HTR-8/SVneo (cell line): ENCODE measurements around the gene FAM9A.

Experiments
- DNase-seq: peaks from one replicate; pipeline ENCODE4 v3.0.0; 2011; ENCODE audit warnings: low spot score, mixed read lengths; ENCODE audit not compliant: insufficient read length
- FAIRE-seq: peaks from 2 replicates; lab custom pipeline; 2011; peaks lifted over from hg19 to GRCh38; lab: Jason Lieb, UNC

FAM9A gene

DNA sequence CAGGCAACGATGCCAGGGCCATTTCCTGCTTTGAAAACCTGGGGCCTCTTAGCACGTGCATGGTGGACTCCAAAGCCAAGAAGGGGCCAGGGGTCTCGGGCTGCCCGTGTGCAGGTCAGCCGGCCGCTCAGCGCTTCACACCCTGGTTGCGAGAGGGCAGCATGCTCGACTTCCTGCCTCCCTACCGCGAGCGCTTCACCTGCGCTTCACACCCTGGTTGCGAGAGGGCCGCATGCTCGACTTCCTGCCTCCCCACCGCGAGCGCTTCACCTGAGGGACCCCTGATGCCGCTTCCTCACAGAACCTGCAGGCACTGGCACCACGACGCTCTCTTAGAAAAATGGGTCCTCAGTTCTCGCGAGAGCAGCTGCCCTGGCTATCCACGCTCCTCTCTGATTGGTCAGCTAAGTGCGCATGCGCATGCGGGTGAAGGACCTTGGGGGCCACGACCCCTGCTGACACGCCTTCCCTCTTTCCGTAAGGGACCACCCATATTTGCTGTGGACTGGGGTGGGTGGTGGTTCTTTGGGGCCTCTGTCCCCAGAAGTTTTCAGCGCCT is at the start of gene FAM9A:
Gene FAM9A, minus strand, starts transcription at position 343 of the 559 bp plus-strand sequence. CDS start 1,212 bp downstream, outside the sequence.
- FAIRE-seq (no peak), DNase-seq (no peak)

DNA sequence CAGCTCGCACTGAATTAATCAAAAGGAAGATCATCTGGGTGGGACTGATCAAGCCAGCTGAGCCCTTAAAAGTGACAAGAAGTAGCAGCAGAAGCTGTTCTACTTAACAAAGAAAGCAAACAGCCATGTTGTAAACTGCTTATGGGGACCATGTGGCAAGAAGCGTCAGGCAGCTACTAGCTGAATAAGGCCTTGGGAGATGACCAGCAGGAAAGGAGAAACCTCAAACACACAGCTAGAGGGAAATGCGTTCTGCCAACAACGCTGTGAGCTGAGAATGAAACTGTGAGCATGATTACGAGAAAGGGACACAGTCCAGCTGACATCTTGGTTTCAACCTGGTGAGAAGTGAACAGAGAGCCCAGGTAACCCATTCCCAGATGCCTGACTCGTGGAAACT is 49.3 kb upstream of the FAM9A start:
- no peak for DNase-seq
- FAIRE-seq, result no peak

- no peak for FAIRE-seq
- DNase-seq, result no peak
These were observed 48.8 kb upstream of the FAM9A start for GRCh38 chrX:8849945-8850344.

DNA sequence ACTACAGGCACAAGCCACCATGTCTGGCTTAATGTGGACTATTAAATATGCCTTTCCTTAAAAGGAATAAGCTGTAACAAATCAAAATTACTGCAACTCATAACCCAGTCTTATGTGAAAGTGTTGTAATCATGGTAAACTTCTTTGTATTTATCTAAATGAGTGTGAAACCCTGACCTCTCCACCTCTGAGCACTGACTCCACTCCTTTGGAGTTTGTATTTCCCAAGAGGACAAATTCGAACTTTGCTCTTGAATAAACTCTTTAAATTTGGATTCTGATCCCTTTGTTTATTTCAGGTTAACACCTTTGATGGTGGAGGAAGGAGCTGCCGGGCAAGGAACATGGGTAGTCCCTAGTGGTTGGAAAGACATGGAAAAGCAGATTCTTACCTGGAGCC is 48.3 kb upstream of the FAM9A start:
- DNase-seq (no peak), FAIRE-seq (no peak)

GRCh38 chrX:8848911-8849310 is 47.7 kb upstream of the FAM9A start:
- DNase-seq, result no peak
- FAIRE-seq, result no peak

DNA sequence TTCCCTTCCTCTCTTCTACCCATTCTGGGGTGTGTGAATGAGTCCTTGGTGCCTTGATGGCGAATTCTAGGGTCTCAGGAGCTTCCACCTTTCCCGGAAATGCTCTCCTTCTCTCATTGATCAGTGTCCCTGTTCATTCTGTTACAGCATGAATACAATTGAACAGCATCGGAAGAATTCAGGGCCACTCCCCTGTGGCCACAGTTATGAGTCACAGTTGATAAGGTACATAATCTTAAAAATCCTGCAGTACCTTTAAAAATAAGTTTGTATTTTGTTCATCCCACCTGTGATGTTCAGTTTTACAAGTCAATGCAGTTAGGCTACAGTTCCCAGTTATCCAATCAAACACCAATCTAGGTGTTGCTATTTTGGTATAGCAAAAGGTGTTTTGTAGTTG is 47.3 kb upstream of the FAM9A start:
- DNase-seq (no peak), FAIRE-seq (no peak)

- FAIRE-seq, result no peak
These were observed 46.2 kb upstream of the FAM9A start for GRCh38 chrX:8847360-8847759.

DNA sequence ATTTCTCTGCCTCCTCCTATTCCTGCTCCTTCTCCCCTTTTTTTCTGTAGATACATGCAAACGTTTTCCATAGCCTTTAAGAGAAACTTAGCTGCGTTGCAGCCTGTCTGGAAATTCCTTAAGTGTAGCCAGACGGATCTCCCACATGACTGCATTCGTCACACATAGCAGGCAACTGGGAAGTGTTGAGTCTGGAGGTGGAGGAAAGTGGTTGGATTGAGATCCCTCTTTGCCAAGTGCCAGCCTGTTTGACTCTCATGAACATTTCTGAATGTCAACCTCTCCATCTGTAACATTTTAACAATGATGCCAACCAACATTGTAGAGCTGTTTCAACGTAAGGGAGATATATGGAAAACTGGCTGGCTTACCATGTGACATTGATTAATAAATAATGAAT is 45.1 kb upstream of the FAM9A start:
- DNase-seq (no peak), FAIRE-seq (no peak)

More at GRCh38 chrX:8847360-8847759, 46.2 kb upstream of the FAM9A start:
- no peak for DNase-seq

- DNase-seq (no peak), FAIRE-seq (no peak)
These were observed 44.3 kb upstream of the FAM9A start for GRCh38 chrX:8845469-8845868.

DNA sequence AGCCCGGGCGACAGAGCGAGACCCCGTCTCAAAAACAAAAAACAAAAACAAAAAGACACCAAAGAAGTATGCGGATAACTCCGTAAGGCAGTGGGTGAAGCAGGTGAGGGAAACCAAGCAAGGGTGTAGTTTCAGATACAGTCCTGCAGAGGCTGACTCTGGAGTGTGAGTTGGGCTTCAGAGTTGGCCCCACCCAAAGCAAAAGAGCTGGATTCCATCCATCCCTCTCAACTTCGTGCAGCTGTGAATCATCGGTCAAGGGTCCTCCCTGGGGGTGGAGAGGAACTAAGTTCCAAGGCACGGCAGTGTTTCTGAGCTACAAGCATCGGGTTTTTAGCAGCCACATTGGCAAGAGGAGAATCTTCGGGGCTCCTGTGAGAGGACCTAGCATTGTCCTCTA is 43.9 kb upstream of the FAM9A start:
- FAIRE-seq, result no peak
- DNase-seq, result peak; percentile 29

DNA sequence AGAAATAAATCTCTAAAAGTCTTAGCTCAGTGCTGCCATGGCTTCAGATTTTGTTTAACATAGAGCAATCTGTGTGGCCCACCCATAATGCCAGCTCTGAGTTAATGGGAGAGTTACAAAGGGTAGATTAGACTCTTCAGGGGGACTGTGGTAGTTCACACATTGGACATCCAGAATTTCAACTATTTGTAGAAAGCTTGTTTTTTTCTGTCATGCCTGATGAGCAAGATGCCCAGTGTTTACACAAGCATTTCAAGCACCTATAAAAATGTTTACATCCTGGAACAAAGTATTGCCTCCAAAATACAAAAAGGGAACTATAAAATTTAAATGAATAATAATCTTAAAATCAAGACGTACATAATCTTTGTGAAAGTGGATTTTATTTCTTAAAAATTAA is 43.0 kb upstream of the FAM9A start:
- no peak for DNase-seq
- FAIRE-seq, result no peak

- no peak for FAIRE-seq
- no peak for DNase-seq
These were observed 40.7 kb upstream of the FAM9A start for GRCh38 chrX:8841911-8842310.

GRCh38 chrX:8834392-8834791 is 33.2 kb upstream of the FAM9A start:
- FAIRE-seq (no peak), DNase-seq (no peak)

- no peak for FAIRE-seq
- DNase-seq, result no peak
These were observed 31.6 kb upstream of the FAM9A start for GRCh38 chrX:8832582-8833378.

GRCh38 chrX:8823698-8824097 is 22.5 kb upstream of the FAM9A start:
- DNase-seq (no peak), FAIRE-seq (no peak)

DNA sequence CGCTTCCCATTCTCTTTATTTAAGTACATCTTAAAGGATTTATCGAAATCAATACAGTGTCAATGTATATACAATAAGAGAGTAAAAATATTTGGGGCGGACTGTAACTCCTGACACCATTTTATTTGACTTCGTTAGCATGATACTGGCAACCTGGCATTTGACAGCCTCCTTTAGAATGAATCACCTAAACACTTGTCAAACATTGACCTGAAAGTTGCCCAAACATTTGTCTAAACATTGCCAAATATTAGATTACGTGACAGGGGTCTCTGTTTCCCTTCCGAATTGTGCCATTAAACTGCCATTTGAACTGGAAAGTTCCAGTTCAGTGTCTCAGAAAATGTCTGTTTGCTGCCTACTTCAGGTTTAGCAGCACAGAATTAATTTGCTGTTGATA is 20.8 kb upstream of the FAM9A start:
- FAIRE-seq (no peak), DNase-seq (no peak)

DNA sequence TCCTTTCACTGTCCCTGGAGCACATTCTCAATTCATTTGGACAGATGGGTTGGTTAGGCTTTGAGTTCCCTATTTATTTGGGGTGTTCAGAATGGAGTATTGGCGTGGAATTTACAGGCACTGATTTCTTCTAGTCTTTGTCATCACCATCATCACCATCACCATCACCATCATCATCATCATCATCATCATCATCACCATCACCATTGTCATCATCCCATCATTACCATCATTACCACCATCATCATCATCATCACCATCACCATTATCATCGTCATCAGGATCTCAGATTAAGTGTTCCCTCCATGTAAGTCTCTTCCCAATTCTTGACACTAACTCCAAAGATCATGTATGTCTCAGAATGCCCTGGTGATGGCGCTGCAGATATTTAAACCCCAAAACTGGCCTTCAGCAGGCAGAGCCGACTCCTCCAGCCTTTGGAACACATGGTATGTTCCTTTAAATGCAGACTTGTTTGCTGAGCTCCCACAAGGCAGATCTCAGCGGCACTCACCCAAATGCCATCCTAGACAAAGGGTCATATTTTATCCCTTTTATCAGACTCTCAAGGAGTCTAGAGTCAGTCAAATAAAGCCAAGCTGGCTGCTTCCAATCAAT is 19.8 kb upstream of the FAM9A start:
- FAIRE-seq, result no peak
- DNase-seq, result no peak

DNA sequence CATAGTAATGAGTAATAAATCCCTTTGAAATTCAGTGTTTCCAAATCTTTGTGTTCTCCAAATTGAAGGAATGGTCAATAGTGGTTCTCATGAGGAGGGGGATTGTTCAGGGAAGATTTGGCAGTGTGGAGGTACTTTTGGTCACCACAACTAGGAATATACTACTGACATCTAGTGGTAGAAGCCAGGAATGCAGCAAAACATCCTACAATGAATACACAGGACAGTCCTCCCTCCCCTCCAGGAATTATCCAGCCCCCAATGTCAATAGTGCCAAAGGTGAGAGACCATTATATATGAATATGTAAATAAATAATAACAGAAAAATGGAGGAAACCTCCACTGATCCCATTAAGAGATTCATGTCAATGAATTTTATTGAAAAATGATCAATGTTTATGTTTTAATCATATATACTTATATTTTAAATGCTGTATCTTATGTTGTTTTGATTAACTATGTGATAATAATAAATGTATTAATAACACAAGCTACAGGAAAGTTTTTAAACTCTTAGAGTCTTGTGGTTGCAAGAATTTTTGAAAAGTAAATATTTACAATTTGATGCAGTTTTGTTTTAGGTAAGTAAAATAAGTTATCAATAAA is 14.4 kb upstream of the FAM9A start:
- FAIRE-seq, result no peak
- peak; percentile 30 for DNase-seq

DNA sequence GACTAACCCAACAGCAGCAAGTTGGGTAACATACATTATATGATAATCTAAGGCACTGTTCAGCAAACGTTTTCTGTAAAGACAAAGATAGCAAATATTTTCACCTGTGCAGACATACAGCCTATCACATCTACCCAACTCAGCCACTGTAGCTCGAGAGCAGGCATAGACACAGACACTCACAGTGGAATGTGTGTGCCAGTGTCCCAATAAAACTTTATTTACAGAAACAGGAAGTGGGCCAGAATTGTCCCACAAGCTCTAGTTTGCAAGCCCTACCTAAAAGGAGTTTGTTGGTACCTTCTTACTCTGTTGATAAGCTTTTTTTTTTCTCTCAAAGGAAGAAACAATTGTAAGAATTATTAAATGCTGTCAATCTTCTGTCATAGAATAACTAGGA is 11.9 kb upstream of the FAM9A start:
- DNase-seq, result no peak
- no peak for FAIRE-seq

DNA sequence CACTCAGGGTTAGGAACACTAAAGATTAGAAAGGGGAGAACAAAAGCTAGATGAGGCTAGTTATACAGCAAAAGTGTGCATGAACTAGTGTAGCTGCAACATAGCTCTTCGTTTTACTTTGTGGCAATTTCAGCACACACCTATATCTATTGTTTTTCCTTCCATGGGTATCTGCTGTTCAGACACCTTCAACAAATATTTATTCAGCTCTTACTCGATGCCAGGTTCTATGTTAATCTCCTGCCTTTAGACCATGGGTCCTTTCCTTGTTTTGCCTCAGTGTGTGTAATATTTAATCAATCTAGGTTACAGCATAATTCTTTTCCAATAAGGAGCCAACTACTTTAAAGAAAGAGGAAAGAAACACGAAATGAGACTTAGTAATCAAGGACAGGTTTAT is 10.4 kb upstream of the FAM9A start:
- no peak for DNase-seq

GRCh38 chrX:8808661-8809060 is 7.5 kb upstream of the FAM9A start:
- no peak for FAIRE-seq
- no peak for DNase-seq

More for the DNA sequence above, 10.4 kb upstream of the FAM9A start:
- FAIRE-seq, result no peak
